BE2C (cell line): ENCODE data around the gene LSM12.

Experiments used
- DNase-seq: peaks from one replicate; pipeline ENCODE4 v3.0.0-alpha.2; 2020
- H3K27me3 ChIP-seq: fragments of 250-450 bp; sonication (Bioruptor Pico); 2 replicates; pipeline ENCODE4 v1.5.1; 2020; ENCODE audit warnings: mild to moderate bottlenecking
- H3K36me3 ChIP-seq: fragments of 250-450 bp; sonication (Bioruptor Pico); 2 replicates; pipeline ENCODE4 v1.5.1; 2020; ENCODE audit warnings: mild to moderate bottlenecking
- H3K4me1 ChIP-seq: fragments of 250-450 bp; sonication (Bioruptor Pico); 2 replicates; pipeline ENCODE4 v1.5.1; 2020
- H3K4me3 ChIP-seq: 2 replicates; pipeline ENCODE4 v1.5.1; 2011; ENCODE audit warnings: low read depth, low read length
- H3K9me3 ChIP-seq: fragments of 250-450 bp; sonication (Bioruptor Pico); 2 replicates; pipeline ENCODE4 v1.5.1; 2020
- CTCF ChIP-seq: IDR thresholded peaks from 2 replicates; pipeline ENCODE4 v1.5.1; 2012; ENCODE audit warnings: mild to moderate bottlenecking, low read depth, low read length

The LSM12 gene

GRCh38 chr17:44004761-44005526 lies 61.5 kb downstream of the LSM12 start:
- no peak for TF ChIP-seq CTCF
- peak overlapping the region; percentile 74 for H3K4me3 ChIP-seq
- no peaks in the 10 kb centered on the region; the same call in 1 of the 2 replicates for H3K36me3 ChIP-seq
- H3K9me3 ChIP-seq: no peaks in the 10 kb centered on the region
- peak; percentile 34 for DNase-seq
- peaks cover 23% of the 10 kb centered on the region for H3K27me3 ChIP-seq
- H3K4me1 ChIP-seq: peaks cover 2% of the 10 kb centered on the region

DNA sequence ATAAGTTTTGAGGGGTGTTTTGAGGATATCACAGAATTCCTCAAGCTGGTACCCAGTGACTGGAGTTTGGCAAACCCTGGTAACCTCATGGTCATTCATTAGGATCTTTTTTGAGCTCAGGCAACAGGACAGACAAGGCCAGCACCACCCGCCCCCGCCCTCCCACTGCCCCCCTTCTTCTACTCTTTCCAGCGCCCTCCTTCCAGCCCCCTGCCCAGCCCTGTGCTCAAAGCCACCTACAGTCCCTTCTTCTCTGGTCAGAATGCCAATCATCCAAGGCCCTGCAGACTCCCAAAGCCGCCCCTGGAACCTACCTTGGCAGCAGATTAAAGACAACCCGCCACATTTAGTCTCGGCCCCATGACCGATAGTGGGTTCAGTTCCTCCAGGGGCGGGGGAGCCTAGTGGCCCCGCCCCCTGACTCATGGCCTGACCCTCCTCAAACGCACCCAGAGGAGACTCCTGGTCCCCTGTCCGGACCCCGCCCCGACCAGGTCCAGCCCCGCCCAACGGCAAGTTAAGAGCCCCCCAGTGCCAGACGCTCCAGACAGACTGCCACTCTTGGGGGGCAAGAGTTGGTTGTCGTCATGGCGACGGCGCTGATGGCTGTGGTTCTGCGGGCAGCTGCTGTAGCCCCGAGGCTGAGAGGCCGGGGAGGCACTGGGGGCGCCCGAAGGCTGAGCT lies 62.3 kb downstream of the LSM12 start, which contains the start of gene NAGS:
TSS of gene NAGS (plus strand) at position 546 of the 684 bp plus-strand sequence. CDS start at position 588, 42 bp downstream.
- Histone ChIP-seq H3K36me3 (no peaks in the 10 kb centered on the region), H3K9me3 (no peaks in the 10 kb centered on the region), H3K27me3 (peaks cover 23% of the 10 kb centered on the region), H3K4me1 (peaks cover 2% of the 10 kb centered on the region), H3K4me3 (peak within 1 kb of the TSS; percentile 74)
- peak; percentile 32 for DNase-seq
- no peak for TF ChIP-seq CTCF

DNA sequence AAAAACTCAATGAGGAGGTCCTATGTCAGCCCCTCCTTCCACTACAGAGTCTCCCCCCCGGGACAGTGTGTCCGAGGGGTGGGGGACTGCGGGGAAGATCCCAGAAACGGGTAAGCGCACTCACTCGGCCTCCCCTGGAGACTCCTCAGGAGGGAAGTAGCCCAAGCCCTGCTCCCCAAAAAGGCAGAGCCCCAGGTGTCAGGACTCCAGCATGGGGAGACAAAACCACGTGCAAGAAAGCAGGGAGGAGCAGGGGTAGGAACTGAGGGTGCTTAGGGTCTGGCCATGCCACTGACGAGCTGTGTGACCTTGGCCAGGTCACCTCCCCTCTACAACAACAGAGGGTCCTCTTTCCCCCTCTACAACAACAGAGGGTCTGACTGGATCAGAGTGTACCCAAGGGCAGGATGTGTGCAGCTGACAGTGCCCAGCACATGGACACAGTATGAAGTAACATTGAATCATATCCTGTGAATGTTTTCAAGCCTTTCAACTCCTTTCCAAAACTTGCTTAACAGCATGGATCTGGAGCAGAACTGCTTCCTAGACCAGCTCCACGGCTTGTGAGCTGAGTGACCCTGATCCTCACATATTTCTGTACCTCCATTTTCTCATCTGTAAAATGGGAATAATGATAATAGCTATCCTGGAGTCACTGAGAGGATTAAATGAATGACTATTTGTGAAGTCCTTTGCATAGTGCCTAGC lies 64.2 kb downstream of the LSM12 start:
- Histone ChIP-seq H3K4me3 (no peak overlapping the region), H3K4me1 (peaks cover 2% of the 10 kb centered on the region; the same call in 1 of the 2 replicates)

DNA sequence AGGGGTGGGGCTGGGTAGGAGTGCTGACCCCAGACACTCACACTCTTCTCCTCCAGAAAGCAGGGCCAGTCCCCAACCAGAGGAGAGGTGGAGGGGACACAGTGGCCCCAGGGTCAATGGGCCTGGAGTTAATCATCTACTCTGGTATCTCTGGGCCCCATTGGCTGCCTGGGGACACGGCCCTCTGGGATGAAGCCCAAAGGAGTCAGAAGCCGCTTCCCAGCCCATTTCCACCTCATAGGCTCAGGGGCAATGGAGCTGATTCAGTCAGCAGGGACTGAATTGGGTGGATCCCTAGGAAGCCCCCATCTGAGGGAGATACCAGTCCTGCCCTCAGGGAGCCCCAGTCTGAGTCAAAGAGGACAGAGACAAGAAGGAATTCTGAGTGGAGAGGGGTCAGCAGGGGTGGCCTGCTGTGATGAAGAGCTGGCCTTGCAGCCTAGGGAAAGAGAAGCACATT lies 65.0 kb downstream of the LSM12 start:
- Histone ChIP-seq H3K4me3 (no peak overlapping the region), H3K36me3 (no peaks in the 10 kb centered on the region), H3K27me3 (peaks cover 23% of the 10 kb centered on the region), H3K4me1 (peaks cover 2% of the 10 kb centered on the region; the same call in 1 of the 2 replicates), H3K9me3 (no peaks in the 10 kb centered on the region)
- DNase-seq: no peak
- no peak for TF ChIP-seq CTCF

More for the DNA sequence above, 64.2 kb downstream of the LSM12 start:
- H3K36me3 ChIP-seq: no peaks in the 10 kb centered on the region
- H3K27me3 ChIP-seq: peaks cover 23% of the 10 kb centered on the region
- no peak for TF ChIP-seq CTCF
- DNase-seq: no peak
- H3K9me3 ChIP-seq: no peaks in the 10 kb centered on the region

GRCh38 chr17:44000871-44001460 lies 65.5 kb downstream of the LSM12 start:
- Histone ChIP-seq H3K9me3 (no peaks in the 10 kb centered on the region), H3K4me3 (no peak overlapping the region), H3K27me3 (peaks cover 18% of the 10 kb centered on the region), H3K36me3 (no peaks in the 10 kb centered on the region), H3K4me1 (peaks cover 2% of the 10 kb centered on the region; the same call in 1 of the 2 replicates)
- no peak for TF ChIP-seq CTCF
- no peak for DNase-seq
